Measurements from ENCODE around the gene SNX1. TPM values are rescaled to one million over a fixed set of nuclear protein-coding genes. Genes with fewer than 3 reads are reported as not detected.

Gene SNX1
- total and polyA plus RNA-seq, 10 of the 15 experiments (the other 5 are each of a cell fraction or from before 2014, with no cell fraction given) = 17.8 to 115 (median 96.3) TPM

DNA sequence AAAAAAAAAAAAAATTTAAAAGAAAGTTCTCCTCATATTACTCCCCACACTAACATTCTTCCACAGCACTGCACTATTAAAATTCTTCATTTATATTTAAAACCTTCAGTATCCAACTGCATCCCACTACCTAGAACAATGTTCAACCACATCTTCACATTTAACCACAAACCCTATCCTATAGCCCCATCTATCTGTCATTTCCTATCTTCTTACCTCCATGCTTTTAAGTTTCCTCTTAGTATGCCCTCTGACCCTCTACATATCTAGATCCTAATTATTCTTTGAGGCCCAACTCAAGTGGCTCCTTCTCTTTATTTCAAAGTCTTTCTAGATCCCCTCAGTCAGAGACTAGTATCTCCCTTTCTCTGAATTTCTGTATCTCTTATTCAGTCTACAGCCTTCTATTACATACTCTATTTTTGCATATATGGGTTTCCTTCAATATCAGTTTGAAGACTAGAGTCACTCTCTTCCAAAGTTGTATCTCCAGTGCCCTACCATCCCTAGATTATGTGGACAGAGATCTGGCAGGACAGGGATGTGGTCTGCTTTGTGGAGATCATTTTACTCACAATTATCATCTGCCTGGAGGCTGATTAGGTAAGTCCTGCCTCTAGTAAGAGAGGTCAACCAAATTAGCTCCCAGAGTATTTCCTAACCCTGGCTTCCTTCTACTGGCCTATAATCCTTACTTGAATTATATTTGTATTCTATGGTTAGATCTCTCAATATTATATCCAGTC is 3.5 kb upstream of the SNX1 start (continued):
- TF ChIP-seq, protein P1, sequence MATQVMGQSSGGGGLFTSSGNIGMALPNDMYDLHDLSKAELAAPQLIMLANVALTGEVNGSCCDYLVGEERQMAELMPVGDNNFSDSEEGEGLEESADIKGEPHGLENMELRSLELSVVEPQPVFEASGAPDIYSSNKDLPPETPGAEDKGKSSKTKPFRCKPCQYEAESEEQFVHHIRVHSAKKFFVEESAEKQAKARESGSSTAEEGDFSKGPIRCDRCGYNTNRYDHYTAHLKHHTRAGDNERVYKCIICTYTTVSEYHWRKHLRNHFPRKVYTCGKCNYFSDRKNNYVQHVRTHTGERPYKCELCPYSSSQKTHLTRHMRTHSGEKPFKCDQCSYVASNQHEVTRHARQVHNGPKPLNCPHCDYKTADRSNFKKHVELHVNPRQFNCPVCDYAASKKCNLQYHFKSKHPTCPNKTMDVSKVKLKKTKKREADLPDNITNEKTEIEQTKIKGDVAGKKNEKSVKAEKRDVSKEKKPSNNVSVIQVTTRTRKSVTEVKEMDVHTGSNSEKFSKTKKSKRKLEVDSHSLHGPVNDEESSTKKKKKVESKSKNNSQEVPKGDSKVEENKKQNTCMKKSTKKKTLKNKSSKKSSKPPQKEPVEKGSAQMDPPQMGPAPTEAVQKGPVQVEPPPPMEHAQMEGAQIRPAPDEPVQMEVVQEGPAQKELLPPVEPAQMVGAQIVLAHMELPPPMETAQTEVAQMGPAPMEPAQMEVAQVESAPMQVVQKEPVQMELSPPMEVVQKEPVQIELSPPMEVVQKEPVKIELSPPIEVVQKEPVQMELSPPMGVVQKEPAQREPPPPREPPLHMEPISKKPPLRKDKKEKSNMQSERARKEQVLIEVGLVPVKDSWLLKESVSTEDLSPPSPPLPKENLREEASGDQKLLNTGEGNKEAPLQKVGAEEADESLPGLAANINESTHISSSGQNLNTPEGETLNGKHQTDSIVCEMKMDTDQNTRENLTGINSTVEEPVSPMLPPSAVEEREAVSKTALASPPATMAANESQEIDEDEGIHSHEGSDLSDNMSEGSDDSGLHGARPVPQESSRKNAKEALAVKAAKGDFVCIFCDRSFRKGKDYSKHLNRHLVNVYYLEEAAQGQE (IDR thresholded peaks at IDR 0.05; ENCODE audit: low read depth, low read length) = no peak
- TF ChIP-seq ATF7 (IDR thresholded peaks at IDR 0.05; ENCODE audit: low read depth) (0 out of 2 replicates have a peak, but pooled peaks have one; percentile 13), CEBPB (IDR thresholded peaks at IDR 0.05; ENCODE audit: borderline replicate concordance in 1 of 2, low read depth in 2 of 2, low read length in 2 of 2) (no peak), NFIC (IDR thresholded peaks at IDR 0.05; ENCODE audit: low read depth, low read length) (no peak), TBL1XR1 (IDR thresholded peaks at IDR 0.05; ENCODE audit: low read depth, low read length) (no peak), BRCA1 (IDR thresholded peaks at IDR 0.05; ENCODE audit: low read depth, low read length) (no peak), EGR1 (IDR thresholded peaks at IDR 0.05; ENCODE audit: borderline replicate concordance in 1 of 2, low read depth in 2 of 2, low read length in 2 of 2) (no peak), MEF2B (IDR thresholded peaks at IDR 0.05; ENCODE audit: partially characterized antibody, poor library complexity, severe bottlenecking) (no peak), PAX5 (IDR thresholded peaks at IDR 0.05; ENCODE audit: borderline replicate concordance, low read depth, low read length) (no peak), MEF2A (IDR thresholded peaks at IDR 0.05; ENCODE audit: insufficient read depth, low read depth, low read length) (no peak), CBX3 (IDR thresholded peaks at IDR 0.05; ENCODE audit: borderline replicate concordance, low read depth) (no peak), RAD51 (IDR thresholded peaks at IDR 0.05) (0 out of 2 replicates have a peak, but pooled peaks have one; percentile 12), POLR2AphosphoS5 (IDR thresholded peaks at IDR 0.05; ENCODE audit: low read length) (no peak), HDAC2 (IDR thresholded peaks at IDR 0.05) (no peak), RUNX3 (IDR thresholded peaks at IDR 0.05; ENCODE audit: low read length) (peak; percentile 87), STAT3 (IDR thresholded peaks at IDR 0.05; ENCODE audit: low read depth, low read length) (no peak), CHD4 (IDR thresholded peaks at IDR 0.05) (no peak), RBBP5 (conservative IDR thresholded peaks at IDR 0.05) (no peak), CBFB (IDR thresholded peaks at IDR 0.05; ENCODE audit: low read depth) (peak; percentile 58; the same call in 1 of the 2 replicates), MXI1 (IDR thresholded peaks at IDR 0.05; ENCODE audit: low read depth, low read length) (no peak), ZNF24 (IDR thresholded peaks at IDR 0.05) (no peak), SUZ12 (IDR thresholded peaks at IDR 0.05; ENCODE audit: unreplicated experiment) (no peak), SUPT20H (IDR thresholded peaks at IDR 0.05; ENCODE audit: borderline replicate concordance, control insufficient read depth, low read depth, low read length) (no peak), RFX5 (IDR thresholded peaks at IDR 0.05; ENCODE audit: low read depth, low read length) (no peak), ZNF207 (IDR thresholded peaks at IDR 0.05; ENCODE audit: borderline replicate concordance) (no peak)
- TF ChIP-seq, protein P2, sequence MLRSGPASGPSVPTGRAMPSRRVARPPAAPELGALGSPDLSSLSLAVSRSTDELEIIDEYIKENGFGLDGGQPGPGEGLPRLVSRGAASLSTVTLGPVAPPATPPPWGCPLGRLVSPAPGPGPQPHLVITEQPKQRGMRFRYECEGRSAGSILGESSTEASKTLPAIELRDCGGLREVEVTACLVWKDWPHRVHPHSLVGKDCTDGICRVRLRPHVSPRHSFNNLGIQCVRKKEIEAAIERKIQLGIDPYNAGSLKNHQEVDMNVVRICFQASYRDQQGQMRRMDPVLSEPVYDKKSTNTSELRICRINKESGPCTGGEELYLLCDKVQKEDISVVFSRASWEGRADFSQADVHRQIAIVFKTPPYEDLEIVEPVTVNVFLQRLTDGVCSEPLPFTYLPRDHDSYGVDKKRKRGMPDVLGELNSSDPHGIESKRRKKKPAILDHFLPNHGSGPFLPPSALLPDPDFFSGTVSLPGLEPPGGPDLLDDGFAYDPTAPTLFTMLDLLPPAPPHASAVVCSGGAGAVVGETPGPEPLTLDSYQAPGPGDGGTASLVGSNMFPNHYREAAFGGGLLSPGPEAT (IDR thresholded peaks at IDR 0.05; ENCODE audit: low read depth) = no peak
- TF ChIP-seq, protein P3, sequence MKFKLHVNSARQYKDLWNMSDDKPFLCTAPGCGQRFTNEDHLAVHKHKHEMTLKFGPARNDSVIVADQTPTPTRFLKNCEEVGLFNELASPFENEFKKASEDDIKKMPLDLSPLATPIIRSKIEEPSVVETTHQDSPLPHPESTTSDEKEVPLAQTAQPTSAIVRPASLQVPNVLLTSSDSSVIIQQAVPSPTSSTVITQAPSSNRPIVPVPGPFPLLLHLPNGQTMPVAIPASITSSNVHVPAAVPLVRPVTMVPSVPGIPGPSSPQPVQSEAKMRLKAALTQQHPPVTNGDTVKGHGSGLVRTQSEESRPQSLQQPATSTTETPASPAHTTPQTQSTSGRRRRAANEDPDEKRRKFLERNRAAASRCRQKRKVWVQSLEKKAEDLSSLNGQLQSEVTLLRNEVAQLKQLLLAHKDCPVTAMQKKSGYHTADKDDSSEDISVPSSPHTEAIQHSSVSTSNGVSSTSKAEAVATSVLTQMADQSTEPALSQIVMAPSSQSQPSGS (IDR thresholded peaks at IDR 0.05; ENCODE audit: low read length) = no peak

All from GM12878 (cell line).